K562 (cell line): ENCODE measurements around the gene HSPA1L. TPM values are rescaled to one million over a fixed set of nuclear protein-coding genes. Genes with fewer than 3 reads are reported as not detected.

ENCODE experiments used
- CBFB ChIP-seq: sonication (generic); formaldehyde crosslinking; IDR thresholded peaks from 2 replicates; pipeline ENCODE4 v1.4.0; 2020; ENCODE audit warnings: mild to moderate bottlenecking, missing genetic modification reagents
- CHD7 ChIP-seq: fragments of 200-600 bp; sonication (generic); IDR thresholded peaks from one replicate; pipeline ENCODE4 v1.6.1; 2012; ENCODE audit warnings: mild to moderate bottlenecking, low read depth, low read length, inconsistent platforms
- EHMT2 ChIP-seq: fragments of 450-650 bp; IDR thresholded peaks from 2 replicates; pipeline ENCODE4 v1.6.1; 2018; ENCODE audit warnings: antibody characterized with exemption
- HNRNPL ChIP-seq: fragments of 200-400 bp; formaldehyde crosslinking; IDR thresholded peaks from 2 replicates; pipeline ENCODE4 v1.6.1; 2017; ENCODE audit warnings: low read depth, mild to moderate bottlenecking, low read length
- NR4A1 ChIP-seq, 2 experiments: fragments of 250-450 bp in 1 of 2; fragments of 450-650 bp in 1 of 2; sonication (Bioruptor Pico) in 1 of 2; IDR thresholded peaks; 2 replicates each; pipeline versions ENCODE4 v1.4.0 to v1.6.1; 2016 to 2020; ENCODE audit warnings: mild to moderate bottlenecking in 2 of 2, missing compliant biosample characterization in 1 of 2, missing genetic modification characterization in 1 of 2, moderate library complexity in 1 of 2
- POLR3G ChIP-seq: IDR thresholded peaks from 2 replicates; pipeline ENCODE4 v1.6.1; 2011; ENCODE audit not compliant: insufficient read length, insufficient replicate concordance; ENCODE audit errors: extremely low read depth
- RBM17 ChIP-seq: fragments of 200-400 bp; formaldehyde crosslinking; IDR thresholded peaks from 2 replicates; pipeline ENCODE4 v1.6.1; 2017; ENCODE audit warnings: low read depth, mild to moderate bottlenecking, low read length, borderline replicate concordance
- SRSF9 ChIP-seq: fragments of 200-400 bp; formaldehyde crosslinking; IDR thresholded peaks from 2 replicates; pipeline ENCODE4 v1.6.1; 2017; ENCODE audit warnings: low read depth, low read length, borderline replicate concordance
- ZC3H4 ChIP-seq: sonication (generic); formaldehyde crosslinking; IDR thresholded peaks from 2 replicates; pipeline ENCODE4 v1.9.0; 2021; ENCODE audit warnings: missing genetic modification reagents, borderline replicate concordance
- ZNF175 ChIP-seq: fragments of 200-800 bp; sonication (Bioruptor generic); IDR thresholded peaks from 2 replicates; pipeline ENCODE4 v1.6.1; 2016; ENCODE audit warnings: low read depth, mild to moderate bottlenecking, missing genetic modification characterization, missing compliant biosample characterization
- ZNF354B ChIP-seq: fragments of 250-450 bp; sonication (Bioruptor Pico); IDR thresholded peaks from 2 replicates; pipeline ENCODE4 v1.4.0; 2020
- polyA plus RNA-seq, 8 experiments: library from polyadenylated mRNA; depleted of rRNA in 4 of 8; stranded (reverse) in 5 of 8; unstranded in 3 of 8; fragments of >200 nt; fragmentation: Nextera tagmentation in 2 of 8; fragmentation: Illumina TruSeq in 1 of 8; extraction: Ambion mirVana in 2 of 8; extraction: Trizol in 1 of 8; gene quantifications; 2 replicates each; pipeline versions ENCODE4 v1.2.1 to v1.2.3, GENCODE V29; 2011 to 2014; ENCODE audit warnings: inconsistent platforms in 1 of 8, missing spikeins in 1 of 8
- total RNA-seq, 7 experiments: library from RNA; depleted of rRNA in 6 of 7; stranded (reverse); fragments of >200 nt in 6 of 7; fragmentation: Illumina TruSeq in 2 of 7; extraction: Trizol in 2 of 7; gene quantifications; 2 replicates each; pipeline versions ENCODE4 v1.2.1 to v1.2.3, GENCODE V29; 2011 to 2021; ENCODE audit warnings: low replicate concordance in 1 of 7
- TF ChIP-seq, protein P1 (sequence below), 2 experiments: fragments of 250-450 bp in 1 of 2; fragments of 450-650 bp in 1 of 2; sonication (Bioruptor Pico) in 1 of 2; IDR thresholded peaks; 2 replicates each; pipeline versions ENCODE4 v1.6.1 to v1.8.0; 2016 to 2021; ENCODE audit warnings: mild to moderate bottlenecking in 2 of 2, moderate library complexity in 2 of 2, missing compliant biosample characterization in 1 of 2, missing genetic modification characterization in 1 of 2
- TF ChIP-seq, protein P2 (sequence below): fragments of 450-650 bp; IDR thresholded peaks from one replicate; pipeline ENCODE4 v1.6.1; 2018; ENCODE audit warnings: mild to moderate bottlenecking, moderate library complexity; ENCODE audit not compliant: partially characterized antibody

Gene HSPA1L
- total and polyA plus RNA-seq, 9 of the 15 experiments (the other 6 are each of a cell fraction or from before 2014, with no cell fraction given) = 0.14 to 2.1 (median 1.3) TPM

- no peak for TF ChIP-seq ZC3H4 (CRISPR knock-in tag)
- no peak for TF ChIP-seq RBM17
- no peak for TF ChIP-seq CHD7
- no peak for TF ChIP-seq POLR3G
- TF ChIP-seq, protein P1, sequence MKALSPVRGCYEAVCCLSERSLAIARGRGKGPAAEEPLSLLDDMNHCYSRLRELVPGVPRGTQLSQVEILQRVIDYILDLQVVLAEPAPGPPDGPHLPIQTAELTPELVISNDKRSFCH (CRISPR knock-in tag; IDR thresholded peaks at IDR 0.05) = no peak
- TF ChIP-seq, protein P1 (tag; IDR thresholded peaks at IDR 0.05) = no peak
- TF ChIP-seq ZNF354B (CRISPR knock-in tag) = no peak
- TF ChIP-seq, protein P2, sequence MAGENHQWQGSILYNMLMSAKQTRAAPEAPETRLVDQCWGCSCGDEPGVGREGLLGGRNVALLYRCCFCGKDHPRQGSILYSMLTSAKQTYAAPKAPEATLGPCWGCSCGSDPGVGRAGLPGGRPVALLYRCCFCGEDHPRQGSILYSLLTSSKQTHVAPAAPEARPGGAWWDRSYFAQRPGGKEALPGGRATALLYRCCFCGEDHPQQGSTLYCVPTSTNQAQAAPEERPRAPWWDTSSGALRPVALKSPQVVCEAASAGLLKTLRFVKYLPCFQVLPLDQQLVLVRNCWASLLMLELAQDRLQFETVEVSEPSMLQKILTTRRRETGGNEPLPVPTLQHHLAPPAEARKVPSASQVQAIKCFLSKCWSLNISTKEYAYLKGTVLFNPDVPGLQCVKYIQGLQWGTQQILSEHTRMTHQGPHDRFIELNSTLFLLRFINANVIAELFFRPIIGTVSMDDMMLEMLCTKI = no peak
- TF ChIP-seq CBFB = peak; percentile 73; the same call in 1 of the 2 replicates
- 0 out of 2 replicates have a peak, but pooled peaks have one; percentile 60 for TF ChIP-seq HNRNPL
- no peak for TF ChIP-seq EHMT2
- no peak for TF ChIP-seq ZNF175 (CRISPR knock-in tag)
- TF ChIP-seq NR4A1 (CRISPR knock-in tag; IDR thresholded peaks at IDR 0.05) = peak; percentile 98
- no peak for TF ChIP-seq NR4A1 (tag; IDR thresholded peaks at IDR 0.05)
- TF ChIP-seq SRSF9 = no peak
Observed at GRCh38 chr6:31827286-31828079, 12.4 kb upstream of the HSPA1L start, which contains the start of gene HSPA1B (continued).
